Psoas muscle (tissue), 8 donors: ENCODE measurements around the gene C5AR1. TPM values are rescaled to one million over a fixed set of nuclear protein-coding genes. Genes with fewer than 3 reads are reported as not detected.
A peak's percentile ranks its signal among the peaks of the same experiment; 100 is the strongest.

Experiments
- ATAC-seq, 4 donors: fragments of 200-7000 bp; cut with Tn5 transposase; one replicate each; pipeline ENCODE4 v1.9.1; 2020; ENCODE audit warnings: moderate library complexity in 3 of 4, mild to moderate bottlenecking in 2 of 4
- DNase-seq, 2 donors: peaks; one replicate each; pipeline ENCODE4 v3.0.0-alpha.2; 2020
- H3K27ac ChIP-seq: fragments of 200-600 bp; one replicate; pipeline ENCODE4 v1.8.0; 2022
- H3K27me3 ChIP-seq, 3 donors: fragments of 200-600 bp in 1 of 3; one replicate each; pipeline versions ENCODE4 v1.6.1 to v1.8.0; 2013 to 2022; ENCODE audit warnings: low read length in 2 of 3, mild to moderate bottlenecking in 2 of 3, moderate library complexity in 1 of 3; ENCODE audit not compliant: insufficient read depth in 3 of 3
- H3K36me3 ChIP-seq, 2 donors: fragments of 200-600 bp in 1 of 2; one replicate each; pipeline versions ENCODE4 v1.6.1 to v1.8.0; 2013 to 2022; ENCODE audit warnings: low read depth in 1 of 2, mild to moderate bottlenecking in 1 of 2, moderate library complexity in 1 of 2; ENCODE audit not compliant: insufficient read depth in 1 of 2
- H3K4me1 ChIP-seq: fragments of 200-600 bp; one replicate; pipeline ENCODE4 v1.8.0; 2022
- H3K4me3 ChIP-seq: fragments of 200-600 bp; one replicate; pipeline ENCODE4 v1.8.0; 2022; ENCODE audit warnings: mild to moderate bottlenecking
- H3K9me3 ChIP-seq: fragments of 200-600 bp; one replicate; pipeline ENCODE4 v1.8.0; 2022
- WGBS, 3 donors: extraction: QIAGEN DNeasy Blood & Tissue Kit; methylation state at CpG; one replicate each; pipeline versions ENCODE4 v1.1.6 to v1.1.7; 2013; 5-methylcytosine and 5-hydroxymethylcytosine counted together
- intact Hi-C, 2 donors: fragments of 100-400 bp; cut with DNase I; formaldehyde crosslinking; loops; one replicate each; pipeline versions ENCODE4 v1.11.0 to v1.14.2; 2022
- polyA plus RNA-seq, 3 donors: library from polyadenylated mRNA; stranded (reverse); fragments of 200-250 nt; gene quantifications; one replicate each; pipeline ENCODE4 v1.2.3, GENCODE V29; 2013
- total RNA-seq, 4 donors: library from RNA; stranded (reverse); fragmentation: NEBNext Ultra II Directional in 2 of 4; extraction: Animal tissue kit (Norgen Biotek cat#: 25700) in 2 of 4; gene quantifications; one replicate each; pipeline versions ENCODE4 v1.2.1 to v1.2.4, GENCODE V29; 2021 to 2023
- TF ChIP-seq, protein P1 (sequence below): fragments of 200-600 bp; IDR thresholded peaks from one replicate; pipeline ENCODE4 v1.8.0; 2022; ENCODE audit warnings: antibody characterized with exemption
- donor health status: healthy with polysubstance abuse.
- donor health status: DM: no; HTN: no; CAD: no; lungs with moderate emphysema.
- donor health status: Bipolar disorder and iron deficiency.
- donor health status: healthy.
- donor health status: DM: yes; HTN: yes; CAD: no.
- donor health status: DM: no; HTN: no; CAD: no.
- donor health status: DM: no; HTN: no; CAD: no.
- donor health status: DM: yes; HTN: yes; CAD: no.

C5AR1 gene
- total and polyA plus RNA-seq, 7 donors = 0.64 to 6.3 (median 2.4) TPM

GRCh38 chr19:47303966-47304365 lies 5.7 kb upstream of the C5AR1 start:
- Histone ChIP-seq H3K27ac (no peak overlapping the region), H3K27me3 (peaks cover 0 to 4% (median 0%) of the 10 kb centered on the region in 3 donors), H3K4me1 (no peaks in the 10 kb centered on the region), H3K9me3 (no peaks in the 10 kb centered on the region), H3K4me3 (no peak overlapping the region), H3K36me3 (no peaks in the 10 kb centered on the region)
- ATAC-seq (no peak), DNase-seq (no peak)
- intact Hi-C loops = loop anchor here in 1 of 2 donors (10.0 kb wide), 1 partner anchor 81 kb away; no protein-coding TSS in a partner anchor
- TF ChIP-seq, protein P1, sequence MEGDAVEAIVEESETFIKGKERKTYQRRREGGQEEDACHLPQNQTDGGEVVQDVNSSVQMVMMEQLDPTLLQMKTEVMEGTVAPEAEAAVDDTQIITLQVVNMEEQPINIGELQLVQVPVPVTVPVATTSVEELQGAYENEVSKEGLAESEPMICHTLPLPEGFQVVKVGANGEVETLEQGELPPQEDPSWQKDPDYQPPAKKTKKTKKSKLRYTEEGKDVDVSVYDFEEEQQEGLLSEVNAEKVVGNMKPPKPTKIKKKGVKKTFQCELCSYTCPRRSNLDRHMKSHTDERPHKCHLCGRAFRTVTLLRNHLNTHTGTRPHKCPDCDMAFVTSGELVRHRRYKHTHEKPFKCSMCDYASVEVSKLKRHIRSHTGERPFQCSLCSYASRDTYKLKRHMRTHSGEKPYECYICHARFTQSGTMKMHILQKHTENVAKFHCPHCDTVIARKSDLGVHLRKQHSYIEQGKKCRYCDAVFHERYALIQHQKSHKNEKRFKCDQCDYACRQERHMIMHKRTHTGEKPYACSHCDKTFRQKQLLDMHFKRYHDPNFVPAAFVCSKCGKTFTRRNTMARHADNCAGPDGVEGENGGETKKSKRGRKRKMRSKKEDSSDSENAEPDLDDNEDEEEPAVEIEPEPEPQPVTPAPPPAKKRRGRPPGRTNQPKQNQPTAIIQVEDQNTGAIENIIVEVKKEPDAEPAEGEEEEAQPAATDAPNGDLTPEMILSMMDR = no peak
- 84 to 88% (median 86%) methylated on average over 6 of the region's 6 CpGs for WGBS, 3 donors

- no peaks in the 10 kb centered on the region for H3K4me1 ChIP-seq
- peak; percentile 76 to 78 for DNase-seq
- peaks cover 0 to 8% (median 0%) of the 10 kb centered on the region in 3 donors for H3K27me3 ChIP-seq
- WGBS, 3 donors = 3 to 6% (median 5%) methylated on average over 14 of the region's 14 CpGs
- intact Hi-C loops = loop anchor here in 1 of 2 donors (10.0 kb wide), 1 partner anchor 79 kb away; no protein-coding TSS in a partner anchor
- no peaks in the 10 kb centered on the region for H3K9me3 ChIP-seq
- H3K36me3 ChIP-seq = no peaks in the 10 kb centered on the region
- H3K4me3 ChIP-seq = no peak overlapping the region
- H3K27ac ChIP-seq = no peak overlapping the region
- ATAC-seq = peak in 3 of 4 donors; percentile 67 to 80 (median 72)
- TF ChIP-seq, protein P1 = peak; percentile 87
Observed at GRCh38 chr19:47305309-47305751, 4.3 kb upstream of the C5AR1 start.

GRCh38 chr19:47306303-47306702 lies 3.4 kb upstream of the C5AR1 start:
- intact Hi-C loops = loop anchor here in 1 of 2 donors (10.0 kb wide), 1 partner anchor 78 kb away; no protein-coding TSS in a partner anchor
- Histone ChIP-seq H3K9me3 (no peaks in the 10 kb centered on the region), H3K27ac (no peak overlapping the region), H3K36me3 (no peaks in the 10 kb centered on the region), H3K4me3 (no peak overlapping the region), H3K27me3 (peaks cover 0 to 13% (median 0%) of the 10 kb centered on the region in 3 donors), H3K4me1 (no peaks in the 10 kb centered on the region)
- 92 to 96% (median 93%) methylated on average over 3 of the region's 3 CpGs for WGBS, 3 donors
- TF ChIP-seq, protein P1 = no peak
- DNase-seq (no peak), ATAC-seq (no peak)

GRCh38 chr19:47309038-47309437 lies 623 bp upstream of the C5AR1 start:
- DNase-seq (no peak), ATAC-seq (no peak)
- Histone ChIP-seq H3K9me3 (no peaks in the 10 kb centered on the region), H3K4me1 (no peaks in the 10 kb centered on the region), H3K4me3 (no peak overlapping the region), H3K36me3 (no peaks in the 10 kb centered on the region), H3K27me3 (peaks cover 0 to 31% (median 0%) of the 10 kb centered on the region in 3 donors), H3K27ac (no peak overlapping the region)
- TF ChIP-seq, protein P1 = no peak
- intact Hi-C loops = loop anchor here in 1 of 2 donors (10.0 kb wide), 1 partner anchor 76 kb away; no protein-coding TSS in a partner anchor
- 32 to 46% (median 45%) methylated on average over 8 of the region's 8 CpGs for WGBS, 3 donors

GRCh38 chr19:47310323-47310722 lies 662 bp downstream of the C5AR1 start:
- H3K27ac ChIP-seq = no peak overlapping the region
- peak overlapping the region; percentile 33 for H3K4me3 ChIP-seq
- DNase-seq (no peak), ATAC-seq (no peak)
- intact Hi-C loops = no loop called here
- no peaks in the 10 kb centered on the region for H3K4me1 ChIP-seq
- TF ChIP-seq, protein P1 = no peak
- H3K27me3 ChIP-seq = peaks cover 0 to 31% (median 0%) of the 10 kb centered on the region in 3 donors
- 85 to 97% (median 94%) methylated on average over 2 of the region's 2 CpGs for WGBS, 3 donors
- no peaks in the 10 kb centered on the region for H3K9me3 ChIP-seq
- no peaks in the 10 kb centered on the region for H3K36me3 ChIP-seq
